GM23338 (cell line): ENCODE data around the gene CAMKK2. TPM values are rescaled to one million over a fixed set of nuclear protein-coding genes. Genes with fewer than 3 reads are reported as not detected.

Experiments used
- ATAC-seq: fragments of 200-7000 bp; cut with Tn5 transposase; 3 replicates; pipeline ENCODE4 v1.9.1; 2020
- DNase-seq: peaks from one replicate; pipeline ENCODE4 v3.0.0-alpha.2; 2015; ENCODE audit warnings: low spot score
- H2AFZ ChIP-seq: fragments of 200-600 bp; sonication (generic); 2 replicates; pipeline ENCODE4 v1.8.0; 2016; ENCODE audit warnings: antibody characterized with exemption, mild to moderate bottlenecking, moderate library complexity
- H3F3A ChIP-seq: fragments of 200-600 bp; sonication (generic); replicated peaks from 2 replicates; pipeline ENCODE4 v1.8.0; 2017; ENCODE audit warnings: antibody characterized with exemption, mixed run types, low read depth
- H3K27ac ChIP-seq: fragments of 200-600 bp; sonication (generic); 2 replicates; pipeline ENCODE4 v1.6.1; 2016; ENCODE audit warnings: low read depth
- H3K27me3 ChIP-seq: fragments of 200-600 bp; sonication (generic); 2 replicates; pipeline ENCODE4 v1.8.0; 2016; ENCODE audit warnings: mild to moderate bottlenecking, mixed run types, moderate library complexity; ENCODE audit not compliant: insufficient read depth
- H3K36me3 ChIP-seq: fragments of 200-600 bp; sonication (generic); 2 replicates; pipeline ENCODE4 v1.8.0; 2016; ENCODE audit warnings: mild to moderate bottlenecking; ENCODE audit not compliant: insufficient read depth
- H3K4me1 ChIP-seq: fragments of 200-600 bp; sonication (generic); 2 replicates; pipeline ENCODE4 v1.8.0; 2016; ENCODE audit warnings: mild to moderate bottlenecking, moderate library complexity; ENCODE audit not compliant: insufficient read depth
- H3K4me2 ChIP-seq: fragments of 200-600 bp; sonication (generic); 2 replicates; pipeline ENCODE4 v1.7.1; 2017; ENCODE audit warnings: mixed run types
- H3K4me3 ChIP-seq: fragments of 200-600 bp; sonication (generic); 2 replicates; pipeline ENCODE4 v1.6.1; 2016; ENCODE audit warnings: mixed run types
- H3K79me2 ChIP-seq: fragments of 200-600 bp; sonication (generic); replicated peaks from 2 replicates; pipeline ENCODE4 v1.8.0; 2017; ENCODE audit warnings: mild to moderate bottlenecking; ENCODE audit not compliant: insufficient read depth
- H3K9me2 ChIP-seq: fragments of 200-600 bp; sonication (generic); 2 replicates; pipeline ENCODE4 v1.8.0; 2017; ENCODE audit not compliant: insufficient read depth
- H4K20me1 ChIP-seq: fragments of 200-600 bp; sonication (generic); replicated peaks from 2 replicates; pipeline ENCODE4 v1.8.0; 2017; ENCODE audit warnings: mild to moderate bottlenecking; ENCODE audit not compliant: insufficient read depth
- H3K27ac Mint-ChIP-seq: 2 replicates; pipeline ENCODE4 v1.8.0; 2020; ENCODE audit warnings: inconsistent platforms, mild to moderate bottlenecking, moderate library complexity, mixed read lengths
- H3K27me3 Mint-ChIP-seq: 3 replicates; pipeline ENCODE4 v1.8.0; 2022; ENCODE audit warnings: low read depth, mild to moderate bottlenecking, moderate library complexity, mixed read lengths, inconsistent platforms; ENCODE audit not compliant: insufficient read depth, poor library complexity
- H3K36me3 Mint-ChIP-seq: 3 replicates; pipeline ENCODE4 v1.8.0; 2021; ENCODE audit warnings: low read depth, mild to moderate bottlenecking, inconsistent platforms, moderate library complexity, mixed read lengths
- H3K4me1 Mint-ChIP-seq: 3 replicates; pipeline ENCODE4 v1.8.0; 2020; ENCODE audit warnings: mild to moderate bottlenecking, inconsistent platforms, mixed read lengths
- H3K4me3 Mint-ChIP-seq: 3 replicates; pipeline ENCODE4 v1.8.0; 2021; ENCODE audit warnings: moderate library complexity, mild to moderate bottlenecking, inconsistent platforms, mixed read lengths
- H3K9me3 Mint-ChIP-seq: 3 replicates; pipeline ENCODE4 v1.8.0; 2020; ENCODE audit warnings: moderate library complexity, mild to moderate bottlenecking, inconsistent platforms, mixed read lengths
- CREB1 ChIP-seq: fragments of 250-450 bp; sonication (Bioruptor Pico); IDR thresholded peaks from 2 replicates; pipeline ENCODE4 v1.5.0; 2020; ENCODE audit warnings: low read depth, mild to moderate bottlenecking, moderate library complexity
- CTCF ChIP-seq, 2 experiments: fragments of 200-600 bp in 1 of 2; sonication (generic) in 1 of 2; conservative IDR thresholded peaks; 2 replicates each; pipeline versions ENCODE4 v1.5.1 to v1.6.1; 2016 to 2017; ENCODE audit warnings: antibody characterized with exemption in 2 of 2, low read depth in 2 of 2, mild to moderate bottlenecking in 2 of 2, moderate library complexity in 1 of 2
- ETS1 ChIP-seq: IDR thresholded peaks from 2 replicates; pipeline ENCODE4 v1.6.1; 2016; ENCODE audit warnings: antibody characterized with exemption
- EZH2 ChIP-seq: fragments of 200-600 bp; sonication (generic); IDR thresholded peaks from one replicate; pipeline ENCODE4 v1.8.0; 2017; ENCODE audit warnings: antibody characterized with exemption, mild to moderate bottlenecking, low read depth; ENCODE audit not compliant: unreplicated experiment
- EZH2phosphoT487 ChIP-seq: fragments of 200-600 bp; sonication (generic); IDR thresholded peaks from one replicate; pipeline ENCODE4 v1.8.1; 2018; ENCODE audit warnings: antibody characterized with exemption; ENCODE audit not compliant: unreplicated experiment
- JUNB ChIP-seq: IDR thresholded peaks from one replicate; pipeline ENCODE4 v1.6.1; 2016; ENCODE audit warnings: antibody characterized with exemption; ENCODE audit not compliant: unreplicated experiment
- NANOG ChIP-seq: IDR thresholded peaks from 2 replicates; pipeline ENCODE4 v1.6.1; 2016; ENCODE audit warnings: antibody characterized with exemption, borderline replicate concordance
- POLR2AphosphoS5 ChIP-seq: IDR thresholded peaks from 2 replicates; pipeline ENCODE4 v1.6.1; 2016; ENCODE audit warnings: antibody characterized with exemption, low read depth
- STAT1 ChIP-seq: IDR thresholded peaks from one replicate; pipeline ENCODE4 v1.6.1; 2016; ENCODE audit warnings: antibody characterized with exemption; ENCODE audit not compliant: unreplicated experiment
- ZNF114 ChIP-seq: fragments of 250-450 bp; sonication (Bioruptor Pico); IDR thresholded peaks from 2 replicates; pipeline ENCODE4 v1.5.0; 2020; ENCODE audit warnings: mild to moderate bottlenecking, moderate library complexity
- ZNF331 ChIP-seq: fragments of 250-450 bp; sonication (Bioruptor Pico); IDR thresholded peaks from 2 replicates; pipeline ENCODE4 v1.5.0; 2020; ENCODE audit warnings: low read depth, mild to moderate bottlenecking, moderate library complexity
- ZNF462 ChIP-seq: fragments of 250-450 bp; sonication (Bioruptor Pico); IDR thresholded peaks from 2 replicates; pipeline ENCODE4 v1.5.0; 2020; ENCODE audit warnings: mild to moderate bottlenecking, moderate library complexity
- polyA plus RNA-seq: library from polyadenylated mRNA; unstranded; fragments of >200 nt; fragmentation: Nextera tagmentation; extraction: Ambion mirVana; gene quantifications from 2 replicates; pipeline ENCODE4 v1.2.1, GENCODE V29; 2016
- total RNA-seq: library from RNA; depleted of rRNA; stranded (reverse); fragments of >200 nt; shearing (Covaris generic); gene quantifications from 2 replicates; pipeline ENCODE4 v1.2.3, GENCODE V29; 2014
- TF ChIP-seq, protein P1 (sequence below): IDR thresholded peaks from one replicate; pipeline ENCODE4 v1.6.1; 2018; ENCODE audit warnings: antibody characterized with exemption; ENCODE audit not compliant: unreplicated experiment

CAMKK2 gene
- total and polyA plus RNA-seq, 2 experiments from 2014 or later: 10.3 to 26.4 TPM

- TF ChIP-seq ZNF462: no peak
- TF ChIP-seq POLR2AphosphoS5: no peak
- TF ChIP-seq JUNB: no peak
- TF ChIP-seq EZH2phosphoT487: no peak
- no peak for TF ChIP-seq NANOG
- TF ChIP-seq CREB1 (CRISPR knock-in tag): no peak
Observed at GRCh38 chr12:121293603-121294002, 2.9 kb downstream of the CAMKK2 start (continued).

DNA sequence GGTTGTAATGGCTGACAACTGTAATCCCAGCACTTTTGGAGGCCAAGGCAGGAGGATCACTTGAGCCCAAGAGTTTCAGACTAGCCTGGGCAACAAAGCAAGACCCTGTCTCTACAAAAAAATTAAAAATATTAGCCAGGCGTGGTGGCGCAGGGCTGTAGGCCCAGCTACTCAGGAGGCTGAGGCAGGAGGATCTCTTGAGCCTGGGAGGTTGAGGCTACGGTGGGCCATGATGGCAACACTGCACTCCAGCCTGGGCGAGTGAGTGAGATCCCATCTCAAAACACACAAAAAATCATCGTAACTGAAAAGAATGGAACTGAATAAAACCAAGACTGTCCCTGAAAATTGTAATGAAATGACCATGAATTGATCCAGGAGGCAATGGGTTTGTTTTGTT lies 6.1 kb downstream of the CAMKK2 start:
- H3K79me2 ChIP-seq: peaks cover 23% of the 10 kb centered on the region
- H3K9me2 ChIP-seq: no peaks in the 10 kb centered on the region
- no peak overlapping the region for H2AFZ ChIP-seq
- peaks cover 7% of the 10 kb centered on the region; the same call in 1 of the 2 replicates for H4K20me1 ChIP-seq
- H3K27ac ChIP-seq: no peak overlapping the region
- peaks cover 23% of the 10 kb centered on the region for H3K4me1 ChIP-seq
- Mint-ChIP-seq H3K4me3 (no peak overlapping the region), H3K4me1 (peaks cover 25% of the 10 kb centered on the region), H3K36me3 (peaks cover 8% of the 10 kb centered on the region; the same call in 1 of the 3 replicates), H3K27ac (no peak overlapping the region), H3K27me3 (peaks cover 3% of the 10 kb centered on the region), H3K9me3 (no peaks in the 10 kb centered on the region; the same call in 2 of the 3 replicates)
- no peak overlapping the region for H3K4me3 ChIP-seq
- ATAC-seq: no peak
- no peaks in the 10 kb centered on the region for H3F3A ChIP-seq
- H3K4me2 ChIP-seq: no peak overlapping the region
- no peaks in the 10 kb centered on the region; the same call in none of the 2 replicates for H3K36me3 ChIP-seq
- H3K27me3 ChIP-seq: no peaks in the 10 kb centered on the region
- no peak for DNase-seq
- TF ChIP-seq EZH2 (no peak), STAT1 (no peak), EZH2phosphoT487 (no peak), NANOG (no peak), ZNF331 (CRISPR knock-in tag) (no peak), CREB1 (CRISPR knock-in tag) (no peak), CTCF (conservative IDR thresholded peaks at IDR 0.05; ENCODE audit: low read depth in 2 of 2) (no peak), ETS1 (no peak), JUNB (no peak), ZNF114 (CRISPR knock-in tag) (no peak)
- TF ChIP-seq, protein P1, sequence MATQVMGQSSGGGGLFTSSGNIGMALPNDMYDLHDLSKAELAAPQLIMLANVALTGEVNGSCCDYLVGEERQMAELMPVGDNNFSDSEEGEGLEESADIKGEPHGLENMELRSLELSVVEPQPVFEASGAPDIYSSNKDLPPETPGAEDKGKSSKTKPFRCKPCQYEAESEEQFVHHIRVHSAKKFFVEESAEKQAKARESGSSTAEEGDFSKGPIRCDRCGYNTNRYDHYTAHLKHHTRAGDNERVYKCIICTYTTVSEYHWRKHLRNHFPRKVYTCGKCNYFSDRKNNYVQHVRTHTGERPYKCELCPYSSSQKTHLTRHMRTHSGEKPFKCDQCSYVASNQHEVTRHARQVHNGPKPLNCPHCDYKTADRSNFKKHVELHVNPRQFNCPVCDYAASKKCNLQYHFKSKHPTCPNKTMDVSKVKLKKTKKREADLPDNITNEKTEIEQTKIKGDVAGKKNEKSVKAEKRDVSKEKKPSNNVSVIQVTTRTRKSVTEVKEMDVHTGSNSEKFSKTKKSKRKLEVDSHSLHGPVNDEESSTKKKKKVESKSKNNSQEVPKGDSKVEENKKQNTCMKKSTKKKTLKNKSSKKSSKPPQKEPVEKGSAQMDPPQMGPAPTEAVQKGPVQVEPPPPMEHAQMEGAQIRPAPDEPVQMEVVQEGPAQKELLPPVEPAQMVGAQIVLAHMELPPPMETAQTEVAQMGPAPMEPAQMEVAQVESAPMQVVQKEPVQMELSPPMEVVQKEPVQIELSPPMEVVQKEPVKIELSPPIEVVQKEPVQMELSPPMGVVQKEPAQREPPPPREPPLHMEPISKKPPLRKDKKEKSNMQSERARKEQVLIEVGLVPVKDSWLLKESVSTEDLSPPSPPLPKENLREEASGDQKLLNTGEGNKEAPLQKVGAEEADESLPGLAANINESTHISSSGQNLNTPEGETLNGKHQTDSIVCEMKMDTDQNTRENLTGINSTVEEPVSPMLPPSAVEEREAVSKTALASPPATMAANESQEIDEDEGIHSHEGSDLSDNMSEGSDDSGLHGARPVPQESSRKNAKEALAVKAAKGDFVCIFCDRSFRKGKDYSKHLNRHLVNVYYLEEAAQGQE: no peak
